Measurements from ENCODE around the gene ADGRL3.

DNA sequence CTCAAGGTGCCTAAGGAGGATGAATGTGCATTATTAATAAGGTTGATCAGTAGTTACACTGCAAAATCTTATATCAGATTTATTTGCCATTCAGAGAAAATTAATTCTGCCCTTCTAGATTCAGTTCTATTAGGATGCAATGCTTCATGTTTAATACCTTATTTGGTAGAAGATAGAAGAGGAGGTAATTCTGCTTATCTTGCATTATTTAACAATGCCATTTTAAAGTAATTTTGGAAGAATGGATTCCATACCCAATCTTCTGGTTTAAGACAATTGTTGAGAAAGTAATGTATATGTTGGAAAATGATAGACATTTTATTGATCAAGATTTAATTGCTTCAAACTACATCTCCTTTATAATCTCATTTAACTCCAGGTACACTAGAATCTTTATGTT, 360.9 kb downstream of the ADGRL3 start:
- TF ChIP-seq CTCF (IDR thresholded peaks at IDR 0.05; ENCODE audit: low read length): no peak
- no peak for TF ChIP-seq EZH2 (IDR thresholded peaks at IDR 0.05; ENCODE audit: borderline replicate concordance, low read length)

Data from OCI-LY1 (cell line).